Osteoblast (primary cell): Measurements from ENCODE around the gene DLG2. TPM values are rescaled to one million over a fixed set of nuclear protein-coding genes. Genes with fewer than 3 reads are reported as not detected.

Source experiments
- DNase-seq: peaks from one replicate; pipeline ENCODE4 v3.0.0; 2011; ENCODE audit warnings: low spot score, mixed read lengths; ENCODE audit not compliant: insufficient read length; ENCODE audit errors: missing footprints
- H2AFZ ChIP-seq: 2 replicates; pipeline ENCODE4 v1.6.0; 2011; ENCODE audit warnings: mild to moderate bottlenecking, low read length
- H3K27ac ChIP-seq: 2 replicates; pipeline ENCODE4 v1.5.1; 2011; ENCODE audit warnings: mild to moderate bottlenecking, low read depth, low read length, moderate library complexity
- H3K27me3 ChIP-seq: 2 replicates; pipeline ENCODE4 v1.6.0; 2012; ENCODE audit warnings: mild to moderate bottlenecking, control low read depth, inconsistent platforms, low read length, moderate library complexity; ENCODE audit not compliant: insufficient read depth
- H3K36me3 ChIP-seq: 2 replicates; pipeline ENCODE4 v1.5.1; 2011; ENCODE audit warnings: mild to moderate bottlenecking, low read length, control low read depth, moderate library complexity; ENCODE audit not compliant: insufficient read depth
- H3K4me1 ChIP-seq: 2 replicates; pipeline ENCODE4 v1.5.1; 2011; ENCODE audit warnings: mild to moderate bottlenecking, low read length, control low read depth, moderate library complexity; ENCODE audit not compliant: insufficient read depth
- H3K4me2 ChIP-seq: 2 replicates; pipeline ENCODE4 v1.6.0; 2011; ENCODE audit warnings: mild to moderate bottlenecking, low read length; ENCODE audit not compliant: insufficient read depth
- H3K4me3 ChIP-seq: fragments of 200-600 bp; sonication (generic); 3 replicates; pipeline ENCODE4 v1.5.1; 2012; ENCODE audit warnings: mild to moderate bottlenecking, low read length, inconsistent platforms; ENCODE audit not compliant: insufficient read depth
- H3K79me2 ChIP-seq: 2 replicates; pipeline ENCODE4 v1.6.0; 2012; ENCODE audit warnings: mild to moderate bottlenecking, low read length, control low read depth, inconsistent platforms; ENCODE audit not compliant: insufficient read depth
- H3K9me3 ChIP-seq: 2 replicates; pipeline ENCODE4 v1.5.1; 2011; ENCODE audit warnings: low read depth, low read length, control low read depth
- H4K20me1 ChIP-seq: 2 replicates; pipeline ENCODE4 v1.6.0; 2012; ENCODE audit warnings: mild to moderate bottlenecking, low read length, control low read depth; ENCODE audit not compliant: insufficient read depth
- CTCF ChIP-seq: IDR thresholded peaks from 2 replicates; pipeline ENCODE4 v1.5.1; 2011; ENCODE audit warnings: mild to moderate bottlenecking, low read depth, low read length, moderate library complexity; ENCODE audit errors: extremely low read depth
- total RNA-seq: library from RNA; depleted of rRNA; stranded (reverse); fragments of >200 nt; gene quantifications from 2 replicates; pipeline ENCODE4 v1.2.3, GENCODE V29; 2012

The DLG2 gene
- total RNA-seq, 1 donor: 3.3 TPM

GRCh38 chr11:83572581-83573496 lies 2054.3 kb downstream of the DLG2 start:
- DNase-seq: no peak
- Histone ChIP-seq H3K4me3 (no peak overlapping the region), H3K4me2 (no peak overlapping the region), H3K4me1 (peaks cover 17% of the 10 kb centered on the region), H3K27ac (no peak overlapping the region), H2AFZ (no peak overlapping the region), H3K9me3 (no peaks in the 10 kb centered on the region), H3K36me3 (no peaks in the 10 kb centered on the region), H3K27me3 (no peaks in the 10 kb centered on the region), H3K79me2 (no peaks in the 10 kb centered on the region), H4K20me1 (no peaks in the 10 kb centered on the region)
- TF ChIP-seq CTCF: no peak

- Histone ChIP-seq H3K4me1 (peaks cover 29% of the 10 kb centered on the region), H3K36me3 (no peaks in the 10 kb centered on the region), H3K4me3 (no peak overlapping the region), H2AFZ (no peak overlapping the region), H3K79me2 (no peaks in the 10 kb centered on the region), H3K27me3 (no peaks in the 10 kb centered on the region), H3K27ac (no peak overlapping the region), H3K9me3 (no peaks in the 10 kb centered on the region), H4K20me1 (no peaks in the 10 kb centered on the region), H3K4me2 (no peak overlapping the region)
- DNase-seq: no peak
- TF ChIP-seq CTCF: no peak
These were observed 2055.8 kb downstream of the DLG2 start for GRCh38 chr11:83571302-83571701.

- H3K4me1 ChIP-seq: peaks cover 23% of the 10 kb centered on the region
- TF ChIP-seq CTCF: no peak
These were observed 2057.9 kb downstream of the DLG2 start for GRCh38 chr11:83569134-83569805.

GRCh38 chr11:83568516-83568915 lies 2058.6 kb downstream of the DLG2 start:
- no peak overlapping the region for H3K4me3 ChIP-seq
- no peak for DNase-seq
- no peaks in the 10 kb centered on the region for H4K20me1 ChIP-seq
- peaks cover 16% of the 10 kb centered on the region for H3K4me1 ChIP-seq
- H2AFZ ChIP-seq: no peak overlapping the region
- H3K36me3 ChIP-seq: no peaks in the 10 kb centered on the region
- no peak overlapping the region for H3K27ac ChIP-seq
- H3K4me2 ChIP-seq: no peak overlapping the region
- H3K79me2 ChIP-seq: no peaks in the 10 kb centered on the region
- no peak for TF ChIP-seq CTCF
- H3K9me3 ChIP-seq: no peaks in the 10 kb centered on the region
- no peaks in the 10 kb centered on the region for H3K27me3 ChIP-seq

More at GRCh38 chr11:83569134-83569805, 2057.9 kb downstream of the DLG2 start:
- no peak for DNase-seq
- Histone ChIP-seq H2AFZ (no peak overlapping the region), H3K27me3 (no peaks in the 10 kb centered on the region), H3K79me2 (no peaks in the 10 kb centered on the region), H3K9me3 (no peaks in the 10 kb centered on the region), H4K20me1 (no peaks in the 10 kb centered on the region), H3K4me3 (no peak overlapping the region), H3K27ac (no peak overlapping the region), H3K4me2 (no peak overlapping the region), H3K36me3 (no peaks in the 10 kb centered on the region)
